ENCODE results near the gene KCNS1.

The KCNS1 gene

DNA sequence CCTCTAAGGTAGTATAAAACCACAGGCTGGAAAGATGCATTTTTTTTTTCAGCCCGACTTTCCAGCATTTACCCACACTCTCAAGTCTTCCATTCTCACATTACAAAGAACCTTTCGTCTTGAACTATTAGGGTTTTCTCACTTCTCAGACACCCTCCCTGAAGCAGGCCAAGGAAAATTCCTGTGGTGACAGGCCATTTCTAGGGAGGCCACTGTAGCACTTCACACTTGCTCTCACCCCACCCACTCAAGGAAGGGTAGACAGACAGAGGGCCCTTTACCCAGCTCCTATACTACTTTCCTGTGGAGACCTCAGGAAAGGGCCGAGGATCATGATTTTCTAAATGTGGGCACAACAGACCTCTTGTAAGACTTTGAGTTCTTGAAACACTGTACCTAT lies 27.7 kb downstream of the KCNS1 start:
- DNase-seq: no peak

DNA sequence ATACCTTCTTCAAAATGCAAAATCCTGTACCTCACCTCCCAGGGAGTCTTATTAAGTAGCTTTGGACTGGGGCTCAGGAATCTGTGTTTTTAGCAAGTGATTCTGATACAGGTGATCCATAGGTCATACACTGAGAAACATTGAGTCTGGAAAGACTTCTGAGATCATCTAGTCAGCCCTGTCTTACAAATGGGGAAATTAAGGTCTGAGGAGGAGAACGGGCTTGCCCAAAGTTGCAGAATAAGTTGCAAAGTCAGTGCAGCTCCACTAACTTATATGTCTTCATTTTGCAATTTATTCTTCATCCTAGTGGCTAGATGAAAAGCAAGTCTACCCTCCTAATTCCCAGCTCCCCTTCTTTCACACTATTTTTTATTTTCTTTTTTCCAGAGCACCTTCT lies 28.9 kb downstream of the KCNS1 start:
- DNase-seq: no peak

DNA sequence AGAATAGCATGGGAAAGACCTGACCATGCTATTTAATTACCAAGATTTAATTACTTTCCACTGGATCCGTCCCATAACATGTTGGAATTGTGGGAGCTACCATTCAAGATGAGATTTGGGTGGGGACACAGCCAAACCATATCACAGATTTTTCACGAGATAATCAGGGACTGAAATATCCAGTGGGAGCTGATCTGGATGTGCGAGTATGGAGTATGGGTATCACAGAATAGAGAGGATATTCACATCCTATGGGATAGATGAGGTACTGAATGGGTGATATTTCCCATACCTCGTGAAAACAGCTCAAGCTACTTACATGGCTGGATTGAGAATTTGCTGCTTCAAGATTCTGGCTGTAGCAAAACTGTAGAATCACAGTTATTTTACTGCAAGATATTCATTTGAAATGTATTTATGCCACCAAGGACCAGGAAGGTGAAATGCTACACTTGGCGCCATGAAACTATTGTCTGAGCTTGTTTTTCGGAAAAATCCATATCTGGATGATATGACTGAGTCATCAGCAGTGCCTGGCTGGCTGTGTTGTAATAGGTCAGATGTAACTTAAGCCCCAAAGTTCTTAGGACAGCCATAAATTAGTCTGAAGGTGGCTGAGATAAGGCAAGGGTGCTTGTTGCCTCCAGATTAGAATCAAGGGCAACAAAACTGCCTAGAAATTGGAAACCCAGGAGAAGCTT lies 29.8 kb downstream of the KCNS1 start:
- DNase-seq: no peak

DNA sequence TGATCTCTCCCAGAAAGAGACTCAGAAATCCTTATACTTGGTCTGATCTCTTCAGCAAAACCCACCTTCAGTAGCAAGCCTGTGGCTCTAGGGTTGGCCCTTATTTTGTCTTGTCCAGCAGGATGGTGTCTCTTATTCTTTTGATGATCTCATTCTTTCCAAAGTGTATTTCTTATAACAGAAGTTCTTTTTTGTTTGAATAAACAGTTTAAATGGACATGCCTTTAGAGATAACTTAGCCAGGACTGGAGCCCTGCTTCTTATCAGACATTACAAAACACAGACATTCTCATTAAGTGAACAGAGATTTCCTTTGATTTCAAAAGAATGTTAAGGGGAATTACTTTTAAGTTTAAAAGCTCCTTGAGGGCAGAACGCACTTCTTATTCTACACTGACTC lies 31.7 kb downstream of the KCNS1 start:
- DNase-seq: no peak

DNA sequence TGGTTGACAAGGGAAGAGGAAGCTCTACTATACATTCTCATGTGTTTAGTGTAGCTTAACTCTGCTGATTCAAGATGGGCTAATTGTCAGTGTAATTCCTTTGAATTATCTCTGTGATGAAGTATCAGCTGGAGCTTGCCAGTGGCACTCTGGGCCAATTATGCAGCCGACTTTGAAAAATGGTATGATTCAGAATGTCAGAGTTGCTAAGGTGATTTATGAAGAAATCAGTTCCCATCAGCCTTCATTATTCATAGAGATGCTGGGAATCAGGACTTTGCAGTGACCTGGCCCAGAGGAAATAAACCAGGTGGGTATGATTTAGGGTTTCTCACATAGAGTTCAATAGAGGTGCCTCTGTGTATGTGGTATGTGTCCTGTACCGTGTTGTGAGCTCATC lies 33.4 kb downstream of the KCNS1 start:
- DNase-seq: no peak

DNA sequence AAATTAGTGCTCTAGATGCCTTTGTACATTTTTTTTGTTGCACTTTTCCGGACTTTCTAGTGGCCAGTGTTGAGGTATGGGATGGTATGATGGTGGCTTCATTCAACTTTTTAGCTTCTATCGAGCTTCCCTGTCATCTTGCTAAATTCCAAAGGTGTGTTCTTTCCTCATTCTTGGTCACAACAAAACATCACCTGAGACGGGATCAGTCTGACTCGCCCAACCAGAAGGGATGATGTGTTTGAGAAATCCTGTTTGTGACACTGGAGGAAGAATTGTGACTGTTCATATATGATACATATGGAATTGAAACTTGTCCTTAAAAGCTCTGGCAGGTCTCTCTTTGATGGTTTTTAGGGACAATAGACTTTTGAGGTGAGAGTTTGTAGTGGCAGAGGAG lies 33.8 kb downstream of the KCNS1 start:
- DNase-seq: no peak

DNA sequence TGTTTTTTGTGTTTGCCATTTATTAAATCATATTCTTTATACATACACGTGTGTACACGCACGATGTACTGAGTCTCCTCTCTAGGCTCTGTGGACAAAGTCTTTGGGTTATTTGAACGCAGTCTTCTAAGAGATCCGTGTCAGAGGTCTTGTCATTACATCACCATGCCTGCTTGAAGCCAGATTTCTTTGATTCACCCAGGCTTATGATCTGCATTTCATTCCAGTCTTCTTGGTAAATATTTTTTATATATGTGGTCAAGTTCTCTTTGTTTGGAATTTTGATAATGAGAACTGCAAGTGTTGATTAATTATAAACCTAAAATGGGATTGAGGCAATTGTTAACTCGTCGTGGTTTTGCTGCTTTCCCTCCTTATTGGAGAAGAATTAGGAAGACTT lies 34.6 kb downstream of the KCNS1 start:
- no peak for DNase-seq

DNA sequence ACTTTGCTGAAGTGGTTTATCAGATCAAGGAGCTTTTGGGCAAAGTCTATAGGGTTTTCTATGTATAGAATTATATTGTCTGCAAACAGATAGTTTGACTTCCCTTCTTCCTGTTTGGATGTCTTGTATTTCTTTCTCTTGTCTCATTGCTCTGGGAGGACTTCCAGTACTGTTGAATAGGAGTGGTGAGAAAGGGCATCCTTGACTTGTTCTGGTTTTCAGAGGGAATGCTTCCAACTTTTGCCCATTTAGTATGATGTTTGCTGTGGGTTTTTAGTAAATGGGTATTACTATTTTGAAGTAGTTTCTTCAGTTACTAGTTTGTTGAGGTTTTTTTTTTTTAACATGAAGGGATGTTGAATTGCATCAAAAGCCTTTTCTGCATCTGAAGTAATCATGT lies 36.1 kb downstream of the KCNS1 start:
- no peak for DNase-seq

DNA sequence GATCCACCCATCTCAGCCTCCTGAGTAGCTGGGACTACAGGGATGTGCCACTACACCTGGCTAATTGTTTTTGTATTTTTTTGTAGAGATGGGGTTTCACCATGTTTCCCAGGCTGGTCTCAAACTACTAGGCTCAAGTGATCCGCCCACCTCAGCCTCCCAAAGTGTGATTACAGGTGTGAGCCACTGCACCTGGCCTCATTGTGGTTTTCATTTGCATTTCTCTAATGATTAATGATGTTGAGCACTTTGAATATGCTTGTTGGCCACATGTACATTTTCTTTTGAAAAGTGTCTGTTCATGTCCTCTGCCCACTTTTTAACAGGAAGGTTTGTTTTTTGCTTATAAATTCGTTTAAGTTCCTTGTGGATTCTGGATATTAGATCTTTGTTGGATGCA lies 37.8 kb downstream of the KCNS1 start:
- peak in 1 of 2 experiments; percentile 28 for DNase-seq

DNA sequence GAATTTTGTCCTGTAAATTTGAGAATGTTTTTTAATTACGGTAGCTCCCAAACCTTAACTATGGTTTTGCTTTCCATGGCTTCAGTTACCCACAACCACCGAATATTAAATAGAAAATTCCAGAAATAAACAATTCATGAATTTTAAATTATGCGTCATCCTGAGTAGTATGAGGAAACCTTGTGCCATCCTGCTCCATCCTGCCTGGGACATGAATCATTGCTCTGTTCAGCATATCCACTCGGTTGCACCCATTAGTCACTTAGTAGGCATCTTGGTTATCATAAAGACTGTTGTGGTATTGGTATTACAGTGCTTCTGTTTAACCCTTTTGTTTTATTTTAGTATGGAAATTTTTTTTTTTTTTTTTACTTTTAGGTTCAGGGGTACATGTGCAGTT lies 39.7 kb downstream of the KCNS1 start:
- DNase-seq: no peak

DNA sequence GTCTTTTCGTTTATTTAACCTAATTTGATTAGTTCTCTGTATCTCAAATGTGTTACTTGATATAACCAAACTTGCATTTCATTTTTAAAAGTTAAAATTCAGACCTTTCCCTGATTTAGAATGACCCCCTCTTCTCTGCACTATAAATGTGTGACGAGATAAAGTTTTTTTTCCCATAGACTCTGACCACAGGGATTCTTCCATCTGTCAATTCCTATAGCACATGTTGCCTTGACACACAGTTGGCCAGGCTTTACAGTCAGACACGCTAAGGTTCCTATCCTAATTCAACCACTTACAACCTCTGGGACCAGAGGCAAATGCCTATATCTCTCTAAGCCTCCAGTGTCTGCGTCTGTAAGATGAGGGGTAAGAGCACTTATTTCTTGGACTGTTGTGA lies 40.6 kb downstream of the KCNS1 start:
- no peak for DNase-seq

DNA sequence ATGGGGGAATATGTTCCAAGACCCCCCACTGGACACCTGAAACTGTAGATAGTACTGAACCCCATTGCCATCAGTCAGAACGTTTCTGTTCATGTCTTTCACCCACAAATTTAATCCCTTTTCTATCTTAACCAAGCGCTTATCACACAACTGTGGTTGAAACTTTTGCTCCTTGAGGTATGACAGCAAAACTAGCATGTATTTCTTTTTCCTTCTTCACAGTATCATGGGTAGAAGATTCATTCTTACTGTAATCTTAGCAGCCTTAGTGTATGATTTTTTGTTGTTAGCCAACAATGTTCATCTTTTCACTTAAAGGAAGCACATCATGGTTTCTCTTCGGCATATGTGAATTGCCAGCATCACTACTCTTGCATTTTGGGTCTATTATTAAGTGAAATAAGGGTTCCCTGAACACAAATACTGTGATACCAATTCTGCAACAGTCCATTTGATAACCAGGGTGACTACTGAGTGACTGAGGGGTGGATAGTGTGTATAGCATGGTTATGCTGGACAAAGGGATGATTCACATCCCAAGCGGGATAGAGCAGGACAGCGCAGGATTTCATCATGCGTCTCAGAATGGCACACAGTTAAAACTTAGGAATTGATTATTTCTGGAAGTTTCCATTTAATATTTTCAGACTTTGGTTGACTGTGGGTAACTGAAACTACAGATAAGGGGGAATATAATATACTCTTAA lies 41.8 kb downstream of the KCNS1 start:
- no peak for DNase-seq

DNA sequence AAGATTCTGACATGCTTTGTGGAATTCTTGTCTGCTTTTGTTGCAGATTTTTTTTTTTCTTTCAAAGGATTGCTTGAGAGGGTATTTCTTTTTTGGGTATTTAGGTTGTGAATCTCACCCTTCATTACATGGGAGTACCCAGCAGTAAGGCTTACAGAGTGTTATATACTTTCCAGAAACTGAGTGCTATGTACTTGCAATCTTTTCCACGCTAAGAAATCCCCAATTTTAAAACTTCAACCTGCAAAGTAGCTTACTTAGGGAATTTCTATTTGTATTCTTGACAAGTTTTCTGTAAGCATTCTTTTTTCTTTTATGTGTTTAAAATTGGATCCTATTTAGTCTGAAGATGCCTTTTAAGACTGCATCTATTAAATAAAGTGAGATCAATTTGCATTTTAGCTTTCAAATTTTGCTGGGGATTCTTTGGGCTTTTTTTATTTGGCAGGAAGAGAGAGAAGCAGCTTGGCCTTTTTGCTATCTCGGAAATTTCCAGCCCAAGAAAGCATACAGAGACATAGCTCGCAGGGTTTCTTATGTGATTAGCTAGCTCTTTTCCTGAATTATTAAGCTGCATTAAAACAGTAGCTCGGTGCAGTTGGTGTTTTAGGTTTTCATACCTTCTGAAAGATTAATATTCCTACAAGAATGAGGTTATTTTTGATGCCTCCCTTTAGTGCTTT lies 42.6 kb downstream of the KCNS1 start:
- no peak for DNase-seq

DNA sequence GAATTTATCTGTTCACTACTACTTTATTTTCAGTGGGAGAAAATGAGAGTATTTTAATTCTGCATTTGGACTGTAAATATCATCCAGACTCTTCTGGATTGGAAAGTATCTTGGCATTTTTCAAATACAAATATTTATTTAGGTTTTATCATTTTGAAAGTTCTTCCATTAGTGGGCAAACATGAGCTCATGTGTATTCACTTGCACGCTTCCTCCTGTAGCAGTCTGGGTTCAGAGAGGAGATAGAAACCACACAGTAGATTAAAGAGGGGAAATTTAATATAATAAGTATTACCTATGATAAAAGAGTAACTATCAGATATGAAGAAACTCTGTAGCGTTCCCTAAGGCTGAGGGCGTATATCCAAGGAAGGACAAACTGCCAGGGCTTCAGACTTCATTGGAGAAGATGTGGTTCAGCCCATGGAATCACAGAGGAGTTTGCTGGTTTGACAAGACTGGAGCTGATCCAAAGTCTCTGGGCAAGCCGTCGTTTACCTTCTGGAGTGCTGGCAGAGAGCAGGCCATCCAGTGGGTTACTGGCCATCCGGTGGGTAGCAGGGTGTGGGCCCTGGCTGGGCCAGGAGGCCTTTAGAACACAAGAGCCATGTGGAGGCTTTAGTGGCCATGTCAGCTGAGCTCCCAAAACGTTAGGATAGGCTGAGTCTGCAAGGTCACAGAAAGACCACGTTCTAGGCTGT lies 44.3 kb downstream of the KCNS1 start:
- DNase-seq: no peak

DNA sequence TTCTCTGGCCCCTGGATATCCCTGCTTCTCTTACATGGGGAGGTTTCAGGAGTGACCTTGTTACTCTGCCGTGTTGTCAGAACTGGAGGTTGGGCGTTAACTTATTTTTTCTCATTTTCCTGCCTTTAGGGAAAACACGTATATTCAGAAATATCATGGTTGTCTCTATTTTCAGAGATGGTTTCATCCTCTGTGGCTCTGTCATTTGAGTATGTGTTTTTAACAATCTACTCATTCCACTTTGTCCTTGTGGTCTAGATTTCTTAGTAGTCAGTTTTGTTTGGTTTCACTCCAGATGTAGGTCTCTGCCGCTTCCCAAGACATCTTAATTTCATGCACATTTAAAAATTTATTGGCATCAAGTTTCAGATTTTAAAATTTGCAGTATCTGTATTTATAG lies 45.9 kb downstream of the KCNS1 start:
- no peak for DNase-seq

DNA sequence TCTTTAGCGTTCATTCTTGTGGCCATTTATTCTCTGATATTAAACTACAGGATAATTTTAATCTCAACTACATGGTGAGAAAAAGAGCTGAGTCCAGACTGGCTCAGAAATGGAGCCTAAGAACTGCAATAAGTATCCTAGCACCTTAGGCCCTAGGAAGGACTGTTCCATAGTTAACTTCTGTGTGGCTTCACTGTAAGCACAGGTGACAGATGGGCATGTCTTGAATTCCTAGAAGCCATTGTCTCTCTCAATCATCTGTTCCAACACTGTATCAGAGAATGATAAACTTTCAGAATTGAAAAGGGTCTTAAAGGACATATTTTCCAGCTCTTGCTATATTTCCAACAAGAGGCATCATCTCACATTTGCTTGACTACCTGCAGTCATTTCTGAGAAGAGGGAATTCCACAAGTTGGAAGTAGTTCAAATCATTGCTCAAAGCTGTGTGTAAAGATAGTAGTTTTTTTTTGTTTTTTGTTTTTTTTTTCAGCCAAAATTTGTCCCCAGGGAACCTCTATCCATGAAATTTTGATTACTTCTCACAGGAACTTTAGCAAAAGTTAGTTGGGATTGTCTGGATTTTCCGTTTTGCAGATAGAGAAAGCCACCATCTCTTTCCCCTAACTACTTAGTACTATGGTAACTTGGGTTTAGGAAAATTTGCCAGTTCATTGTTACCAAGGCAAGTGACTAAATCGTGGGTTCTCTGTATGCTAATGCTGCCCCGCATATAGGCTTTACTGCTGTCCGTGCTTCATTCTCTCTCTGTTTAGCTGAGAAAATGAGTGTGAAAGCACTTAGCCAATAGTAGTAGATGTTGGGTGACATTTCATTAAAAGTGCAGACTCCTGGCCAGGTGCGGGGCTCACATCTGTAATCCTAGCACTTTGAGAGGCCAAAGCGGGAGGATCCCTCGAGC lies 47.2 kb downstream of the KCNS1 start:
- no peak for DNase-seq

DNA sequence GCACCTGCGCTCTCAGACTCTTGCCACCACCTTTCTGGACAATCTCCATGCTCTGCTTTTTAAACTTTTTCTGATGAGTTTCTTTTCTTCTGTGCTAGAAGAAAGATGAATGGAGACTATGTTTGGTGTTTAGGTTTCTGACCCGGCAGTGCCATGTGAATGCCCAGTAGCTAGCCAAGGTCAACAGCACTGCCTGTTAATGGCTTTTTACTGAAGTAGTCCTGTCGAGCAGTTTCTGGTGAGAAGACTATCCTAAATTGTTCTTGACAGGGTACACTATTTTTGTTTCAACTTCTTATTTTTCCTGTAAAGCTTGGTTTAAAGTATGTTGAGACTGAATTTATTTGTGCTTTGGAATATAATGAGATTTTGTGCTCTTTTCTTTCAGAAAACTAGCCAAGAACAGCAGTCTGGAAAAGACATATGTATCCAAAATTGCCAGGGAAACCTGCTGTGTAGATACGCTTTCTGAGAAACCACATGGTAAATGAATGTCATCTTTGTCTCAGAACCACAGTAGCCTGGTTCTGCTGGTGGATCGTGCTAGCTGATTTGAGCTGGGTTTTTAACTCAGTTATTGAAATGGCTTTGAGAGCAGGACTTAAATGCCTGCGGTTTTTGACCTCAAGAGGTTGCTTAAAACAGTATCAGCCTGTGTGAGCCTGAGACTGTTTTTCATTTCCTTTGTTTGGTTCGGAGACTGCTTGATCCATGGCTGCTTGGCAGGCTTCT lies 48.1 kb downstream of the KCNS1 start:
- DNase-seq: no peak

DNA sequence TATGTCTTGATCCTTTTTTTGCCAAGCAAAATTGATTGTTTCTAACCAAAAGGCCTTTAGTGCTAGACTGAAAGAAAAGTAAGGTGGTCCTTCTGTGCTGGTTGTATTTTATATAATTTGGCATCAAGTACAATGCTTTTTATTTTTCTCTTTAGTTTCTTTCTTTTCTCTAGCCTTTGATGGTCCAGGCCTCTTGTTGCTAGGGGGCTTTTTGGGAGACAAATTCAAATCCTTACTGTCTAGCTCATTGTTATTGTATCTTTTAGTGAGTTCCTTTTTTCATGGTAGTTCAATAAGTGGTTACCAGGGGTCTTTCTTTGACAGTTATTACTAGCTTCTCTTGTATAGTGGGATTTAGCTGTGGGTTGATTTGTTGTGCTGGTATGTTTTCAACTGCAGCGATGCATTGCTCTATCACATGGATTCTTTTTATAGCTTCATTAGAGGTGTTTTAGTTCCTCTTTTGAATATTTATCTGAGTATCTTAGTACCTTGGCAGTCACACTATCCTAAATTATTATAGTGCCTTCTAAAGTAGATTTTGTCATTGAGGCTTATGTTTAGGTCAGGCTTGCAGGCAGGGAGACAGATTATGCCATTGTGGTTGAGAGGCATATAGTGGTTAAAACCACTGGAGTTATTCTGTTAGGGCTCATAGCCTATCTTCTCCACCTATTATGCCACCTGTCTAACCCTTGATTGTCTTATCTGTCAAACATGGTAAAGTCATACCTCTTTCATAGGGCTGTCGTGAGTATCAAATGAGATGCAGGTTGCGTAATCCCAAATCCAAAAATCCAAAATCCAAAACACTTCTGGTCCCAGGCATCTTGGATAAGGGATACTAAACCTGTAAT lies 49.5 kb downstream of the KCNS1 start:
- no peak for DNase-seq

DNA sequence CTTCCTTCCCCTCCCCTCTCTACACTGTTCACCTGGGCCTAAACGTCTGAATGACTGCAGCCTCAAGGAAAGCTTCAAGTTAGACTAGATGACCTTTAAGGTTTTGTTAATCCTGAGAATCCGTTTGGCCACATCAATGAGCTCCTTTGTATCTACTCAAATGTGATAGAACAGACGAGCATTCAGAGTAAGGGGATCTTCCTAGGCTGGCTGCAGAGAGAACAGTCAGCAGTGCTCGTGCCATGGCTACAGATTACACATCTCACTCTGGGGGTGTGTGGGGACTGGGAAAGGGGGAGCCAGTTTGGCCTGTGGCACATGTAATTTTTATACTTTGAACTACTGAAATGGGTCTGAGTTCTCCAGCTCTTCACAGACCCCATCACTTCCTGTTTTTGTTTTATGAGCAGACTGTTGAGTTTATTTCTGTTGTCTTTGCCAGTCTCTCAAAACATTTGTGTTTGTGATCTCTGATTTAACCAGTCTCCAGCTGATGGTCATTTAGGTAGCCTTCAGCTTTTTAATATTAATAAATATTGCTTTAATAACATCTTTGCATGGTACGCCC lies 50.9 kb downstream of the KCNS1 start:
- DNase-seq: no peak

DNA sequence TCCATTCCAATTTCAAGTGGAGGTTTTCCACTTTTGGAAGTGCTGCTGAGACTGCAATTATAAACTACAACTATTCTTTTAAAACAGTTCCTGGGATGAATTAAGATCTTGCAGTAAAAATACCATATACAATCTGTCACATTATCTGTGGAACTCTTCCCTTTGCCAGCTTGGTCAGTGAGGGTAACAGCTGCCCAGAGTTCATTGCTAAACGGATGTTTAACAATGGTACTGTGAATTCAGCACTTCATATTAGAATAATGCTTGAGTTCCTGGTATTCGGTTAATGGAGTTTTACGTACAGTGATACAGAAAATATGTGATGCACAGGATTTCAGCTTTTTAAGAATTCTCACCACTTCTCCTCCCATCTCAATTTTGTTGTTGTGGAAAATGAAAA lies 51.5 kb downstream of the KCNS1 start:
- DNase-seq: no peak

Measured in NCI-H2081 (cell line).